ENCODE measurements around the gene TMEM14A. TPM values are rescaled to one million over a fixed set of nuclear protein-coding genes. Genes with fewer than 3 reads are reported as not detected.

Gene TMEM14A
- total RNA-seq, 1 experiment from 2014 or later = 61.3 TPM

- Histone ChIP-seq H3K4me2 (ENCODE audit: low read depth, low read length, poor library complexity, severe bottlenecking) (no peak overlapping the region), H3K4me3 (ENCODE audit: low read length) (no peak overlapping the region), H2AFZ (ENCODE audit: low read length) (no peak overlapping the region), H3K36me3 (ENCODE audit: insufficient read depth, low read length) (no peaks in the 10 kb centered on the region), H3K9me3 (ENCODE audit: low read length) (no peaks in the 10 kb centered on the region), H3K27ac (ENCODE audit: low read length) (no peak overlapping the region), H3K9me2 (replicated peaks; ENCODE audit: insufficient read depth, low read length) (no peaks in the 10 kb centered on the region), H4K20me1 (ENCODE audit: insufficient read depth, low read depth, low read length) (no peaks in the 10 kb centered on the region), H3K79me2 (ENCODE audit: low read length) (no peaks in the 10 kb centered on the region), H3K9ac (ENCODE audit: low read length) (no peak overlapping the region), H3K27me3 (ENCODE audit: low read length) (no peaks in the 10 kb centered on the region), H3K4me1 (ENCODE audit: low read length) (peaks cover 32% of the 10 kb centered on the region)
- no peak for DNase-seq
Observed at GRCh38 chr6:52734072-52734471, 63.2 kb downstream of the TMEM14A start.

- Histone ChIP-seq H4K20me1 (ENCODE audit: insufficient read depth, low read depth, low read length) (no peaks in the 10 kb centered on the region), H3K27me3 (ENCODE audit: low read length) (no peaks in the 10 kb centered on the region), H3K4me1 (ENCODE audit: low read length) (peaks cover 33% of the 10 kb centered on the region), H3K36me3 (ENCODE audit: insufficient read depth, low read length) (no peaks in the 10 kb centered on the region), H3K27ac (ENCODE audit: low read length) (no peak overlapping the region), H3K9me3 (ENCODE audit: low read length) (no peaks in the 10 kb centered on the region), H3K79me2 (ENCODE audit: low read length) (no peaks in the 10 kb centered on the region), H3K9ac (ENCODE audit: low read length) (no peak overlapping the region), H3K4me3 (ENCODE audit: low read length) (no peak overlapping the region), H3K9me2 (replicated peaks; ENCODE audit: insufficient read depth, low read length) (no peaks in the 10 kb centered on the region), H3K4me2 (ENCODE audit: low read depth, low read length, poor library complexity, severe bottlenecking) (no peak overlapping the region), H2AFZ (ENCODE audit: low read length) (no peak overlapping the region)
- no peak for DNase-seq
Observed at GRCh38 chr6:52735071-52735470, 64.2 kb downstream of the TMEM14A start.

- no peaks in the 10 kb centered on the region for H3K9me2 ChIP-seq (replicated peaks; ENCODE audit: insufficient read depth, low read length)
- H3K9ac ChIP-seq (ENCODE audit: low read length) = no peak overlapping the region
- no peak overlapping the region for H2AFZ ChIP-seq (ENCODE audit: low read length)
- DNase-seq = no peak
- H3K79me2 ChIP-seq (ENCODE audit: low read length) = no peaks in the 10 kb centered on the region
- H3K27me3 ChIP-seq (ENCODE audit: low read length) = no peaks in the 10 kb centered on the region
- no peak overlapping the region for H3K27ac ChIP-seq (ENCODE audit: low read length)
- no peaks in the 10 kb centered on the region for H3K36me3 ChIP-seq (ENCODE audit: insufficient read depth, low read length)
- no peaks in the 10 kb centered on the region for H4K20me1 ChIP-seq (ENCODE audit: insufficient read depth, low read depth, low read length)
- H3K4me2 ChIP-seq (ENCODE audit: low read depth, low read length, poor library complexity, severe bottlenecking) = no peak overlapping the region
- H3K4me3 ChIP-seq (ENCODE audit: low read length) = no peak overlapping the region
- H3K9me3 ChIP-seq (ENCODE audit: low read length) = no peaks in the 10 kb centered on the region
- H3K4me1 ChIP-seq (ENCODE audit: low read length) = peaks cover 35% of the 10 kb centered on the region
Observed at GRCh38 chr6:52736145-52736544, 65.2 kb downstream of the TMEM14A start.

Small RNA genes within 50 kb of the gene (small RNA-seq; reads per million reads assigned to genes)
- not detected for gene AL109918.2

Other genes starting within 250 kb of the TMEM14A start
- 19.3 and 24.1 TPM in 2 replicates for gene TRAM2, start 94.1 kb upstream of the TMEM14A start, total RNA-seq (2014; rRNA removed; shearing (Covaris generic); ENCODE audit: low replicate concordance)
- gene GSTA2, start 92.4 kb downstream of the TMEM14A start, total RNA-seq (2014; rRNA removed; shearing (Covaris generic); ENCODE audit: low replicate concordance) = not detected in 2 replicates
- not detected in 2 replicates for gene GSTA1, start 132.7 kb downstream of the TMEM14A start, total RNA-seq (2014; rRNA removed; shearing (Covaris generic); ENCODE audit: low replicate concordance)
- gene GSTA5, start 169.7 kb downstream of the TMEM14A start, total RNA-seq (2014; rRNA removed; shearing (Covaris generic); ENCODE audit: low replicate concordance) = not detected in 2 replicates
- gene GSTA3, start 238.6 kb downstream of the TMEM14A start, total RNA-seq (2014; rRNA removed; shearing (Covaris generic); ENCODE audit: low replicate concordance) = not detected in 2 replicates

Data from Karpas-422 (cell line).